Measurements from ENCODE around the gene KRT6C. TPM values are rescaled to one million over a fixed set of nuclear protein-coding genes. Genes with fewer than 3 reads are reported as not detected.

KRT6C gene
- total and polyA plus RNA-seq, 2 experiments from 2014 or later, result 0.07 to 0.18 TPM

DNA sequence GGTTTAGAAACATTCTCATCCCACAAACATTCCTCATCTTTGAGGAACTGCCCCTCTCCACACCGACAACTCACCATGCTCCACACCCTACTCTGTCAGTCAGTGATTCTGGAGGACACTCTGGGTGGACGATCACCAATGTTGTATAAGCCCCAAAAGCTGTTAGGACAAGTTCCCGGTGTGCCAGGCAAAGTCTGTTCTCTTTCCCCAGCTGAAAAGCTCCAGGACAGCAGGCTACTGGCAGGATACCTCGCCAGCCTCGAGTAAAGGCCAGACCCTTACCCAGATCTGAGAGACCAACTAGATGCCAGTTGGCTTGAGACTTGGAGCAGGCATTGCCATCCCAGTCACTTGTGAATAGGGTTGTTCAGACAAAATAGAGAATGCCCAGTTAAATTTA, 34.6 kb upstream of the KRT6C start:
- no peaks in the 10 kb centered on the region for H3K36me3 ChIP-seq (replicated peaks; ENCODE audit: insufficient read depth, low read depth)
- no peak overlapping the region for H3K4me3 ChIP-seq
- H3K4me2 ChIP-seq, result no peak overlapping the region
- no peak overlapping the region for H3K27ac ChIP-seq
- no peaks in the 10 kb centered on the region for H3K4me1 ChIP-seq (ENCODE audit: insufficient read depth)
- no peak for DNase-seq (ENCODE audit: low spot score)
- TF ChIP-seq, protein P1, sequence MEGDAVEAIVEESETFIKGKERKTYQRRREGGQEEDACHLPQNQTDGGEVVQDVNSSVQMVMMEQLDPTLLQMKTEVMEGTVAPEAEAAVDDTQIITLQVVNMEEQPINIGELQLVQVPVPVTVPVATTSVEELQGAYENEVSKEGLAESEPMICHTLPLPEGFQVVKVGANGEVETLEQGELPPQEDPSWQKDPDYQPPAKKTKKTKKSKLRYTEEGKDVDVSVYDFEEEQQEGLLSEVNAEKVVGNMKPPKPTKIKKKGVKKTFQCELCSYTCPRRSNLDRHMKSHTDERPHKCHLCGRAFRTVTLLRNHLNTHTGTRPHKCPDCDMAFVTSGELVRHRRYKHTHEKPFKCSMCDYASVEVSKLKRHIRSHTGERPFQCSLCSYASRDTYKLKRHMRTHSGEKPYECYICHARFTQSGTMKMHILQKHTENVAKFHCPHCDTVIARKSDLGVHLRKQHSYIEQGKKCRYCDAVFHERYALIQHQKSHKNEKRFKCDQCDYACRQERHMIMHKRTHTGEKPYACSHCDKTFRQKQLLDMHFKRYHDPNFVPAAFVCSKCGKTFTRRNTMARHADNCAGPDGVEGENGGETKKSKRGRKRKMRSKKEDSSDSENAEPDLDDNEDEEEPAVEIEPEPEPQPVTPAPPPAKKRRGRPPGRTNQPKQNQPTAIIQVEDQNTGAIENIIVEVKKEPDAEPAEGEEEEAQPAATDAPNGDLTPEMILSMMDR (IDR thresholded peaks at IDR 0.05; ENCODE audit: poor library complexity), result no peak
- no peak overlapping the region for H2AFZ ChIP-seq
- H3K9me3 ChIP-seq (ENCODE audit: low read depth), result no peaks in the 10 kb centered on the region
- H4K20me1 ChIP-seq (ENCODE audit: insufficient read depth, poor library complexity, severe bottlenecking), result no peaks in the 10 kb centered on the region
- H3K9me2 ChIP-seq (replicated peaks; ENCODE audit: insufficient read depth), result no peaks in the 10 kb centered on the region
- 93% methylated on average over 5 of the region's 5 CpGs for WGBS (ENCODE audit: low lambda C conversion rate, missing lambda C conversion rate)
- no peaks in the 10 kb centered on the region for H3K79me2 ChIP-seq
- no peaks in the 10 kb centered on the region for H3K27me3 ChIP-seq

DNA sequence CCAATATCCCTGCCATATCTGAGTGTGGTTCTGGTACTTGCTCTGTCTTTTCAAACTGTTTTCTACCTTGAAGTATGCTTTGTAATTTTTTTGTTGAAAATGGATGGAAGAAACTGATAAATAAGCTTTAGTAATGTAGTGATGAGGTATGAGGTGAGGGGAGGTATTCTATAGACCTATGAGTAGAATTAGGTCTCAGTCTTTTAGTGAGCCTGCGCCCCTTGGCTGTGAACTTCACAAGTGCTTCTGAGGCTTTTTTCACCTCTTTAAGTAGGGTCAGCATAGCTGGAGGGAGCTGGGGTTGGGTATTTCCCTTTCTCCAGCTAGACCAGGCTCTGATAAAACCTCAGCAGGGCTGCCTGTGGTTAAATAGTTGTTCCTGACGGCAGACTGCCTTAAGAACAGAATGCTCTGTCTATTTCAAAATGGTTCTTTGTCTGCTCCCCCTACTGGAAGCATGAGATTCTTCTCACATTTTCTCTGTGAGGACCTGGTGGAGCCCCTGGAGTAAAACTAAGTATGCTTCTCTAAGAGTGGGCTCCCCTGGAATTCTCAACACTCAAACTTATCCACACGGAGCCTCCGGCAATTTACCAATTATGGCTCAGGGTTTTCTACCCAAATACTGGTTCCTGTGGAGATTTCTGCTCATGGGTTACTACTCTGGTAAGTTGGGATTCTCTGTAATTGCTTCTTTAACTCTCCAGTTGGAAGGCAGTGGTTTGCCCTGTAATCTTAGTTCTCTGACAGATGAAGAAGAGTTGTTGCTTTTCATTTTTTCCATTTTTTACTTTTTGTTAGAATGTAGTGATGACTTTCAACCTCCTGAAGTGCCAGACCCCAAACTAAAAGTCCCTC, 33.5 kb upstream of the KRT6C start:
- H3K4me3 ChIP-seq, result no peak overlapping the region
- no peak overlapping the region for H2AFZ ChIP-seq
- H3K4me2 ChIP-seq, result no peak overlapping the region
- no peaks in the 10 kb centered on the region for H3K27me3 ChIP-seq
- no peaks in the 10 kb centered on the region for H3K36me3 ChIP-seq (replicated peaks; ENCODE audit: insufficient read depth, low read depth)
- H3K4me1 ChIP-seq (ENCODE audit: insufficient read depth), result no peaks in the 10 kb centered on the region
- H3K9me3 ChIP-seq (ENCODE audit: low read depth), result no peaks in the 10 kb centered on the region
- H3K9me2 ChIP-seq (replicated peaks; ENCODE audit: insufficient read depth), result no peaks in the 10 kb centered on the region
- no peaks in the 10 kb centered on the region for H4K20me1 ChIP-seq (ENCODE audit: insufficient read depth, poor library complexity, severe bottlenecking)
- DNase-seq (ENCODE audit: low spot score), result peak; percentile 66
- no peaks in the 10 kb centered on the region for H3K79me2 ChIP-seq
- 31% methylated on average over 4 of the region's 4 CpGs for whole genome bisulfite sequencing (ENCODE audit: low lambda C conversion rate, missing lambda C conversion rate)
- no peak overlapping the region for H3K27ac ChIP-seq
- no peak for TF ChIP-seq EZH2 (IDR thresholded peaks at IDR 0.05; ENCODE audit: borderline replicate concordance)
- TF ChIP-seq, protein P1 (IDR thresholded peaks at IDR 0.05; ENCODE audit: poor library complexity), result peak; percentile 67
- TF ChIP-seq EZH2phosphoT487 (IDR thresholded peaks at IDR 0.05; ENCODE audit: low read depth, severe bottlenecking, unreplicated experiment), result no peak

DNA sequence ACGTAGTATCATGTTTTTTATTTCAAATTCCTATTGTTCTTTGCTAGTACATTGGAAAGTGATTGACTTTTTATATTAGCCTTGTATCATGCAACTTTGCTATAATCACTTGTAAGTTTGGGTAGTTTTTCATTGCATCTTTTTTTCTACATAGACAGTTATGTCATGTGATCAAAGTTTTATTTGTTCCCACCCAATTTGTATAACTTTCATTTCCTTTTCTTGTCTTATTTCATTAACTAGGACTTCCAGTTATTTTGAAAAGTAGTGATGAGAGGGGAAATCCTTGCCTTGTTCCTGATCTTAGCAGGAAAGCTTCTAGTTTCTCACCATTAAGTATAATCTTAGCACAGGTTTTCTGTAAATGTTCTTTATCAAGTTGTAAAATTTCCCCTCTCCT, 29.3 kb upstream of the KRT6C start:
- Histone ChIP-seq H3K9me3 (ENCODE audit: low read depth) (no peaks in the 10 kb centered on the region), H3K4me3 (no peak overlapping the region), H3K27me3 (no peaks in the 10 kb centered on the region), H4K20me1 (ENCODE audit: insufficient read depth, poor library complexity, severe bottlenecking) (no peaks in the 10 kb centered on the region), H3K4me1 (ENCODE audit: insufficient read depth) (no peaks in the 10 kb centered on the region), H3K27ac (no peak overlapping the region), H3K36me3 (replicated peaks; ENCODE audit: insufficient read depth, low read depth) (no peaks in the 10 kb centered on the region), H2AFZ (no peak overlapping the region), H3K79me2 (no peaks in the 10 kb centered on the region), H3K9me2 (replicated peaks; ENCODE audit: insufficient read depth) (no peaks in the 10 kb centered on the region), H3K4me2 (no peak overlapping the region)
- WGBS (ENCODE audit: low lambda C conversion rate, missing lambda C conversion rate), result 98% methylated on average over 1 of the region's 1 CpG
- DNase-seq (ENCODE audit: low spot score), result no peak
- TF ChIP-seq, protein P1 (IDR thresholded peaks at IDR 0.05; ENCODE audit: poor library complexity), result no peak
- TF ChIP-seq EZH2phosphoT487 (IDR thresholded peaks at IDR 0.05; ENCODE audit: low read depth, severe bottlenecking, unreplicated experiment), result no peak
- no peak for TF ChIP-seq EZH2 (IDR thresholded peaks at IDR 0.05; ENCODE audit: borderline replicate concordance)
